NCI-H345 treated with DMSO at 0.1 percent for 48 hours (cell line): ENCODE data around the gene LYRM4.

Experiments used
- DNase-seq: peaks from one replicate; lab custom pipeline; 2025; ENCODE audit not compliant: unreplicated experiment; lab: John Stamatoyannopoulos, UW

LYRM4 gene

DNA sequence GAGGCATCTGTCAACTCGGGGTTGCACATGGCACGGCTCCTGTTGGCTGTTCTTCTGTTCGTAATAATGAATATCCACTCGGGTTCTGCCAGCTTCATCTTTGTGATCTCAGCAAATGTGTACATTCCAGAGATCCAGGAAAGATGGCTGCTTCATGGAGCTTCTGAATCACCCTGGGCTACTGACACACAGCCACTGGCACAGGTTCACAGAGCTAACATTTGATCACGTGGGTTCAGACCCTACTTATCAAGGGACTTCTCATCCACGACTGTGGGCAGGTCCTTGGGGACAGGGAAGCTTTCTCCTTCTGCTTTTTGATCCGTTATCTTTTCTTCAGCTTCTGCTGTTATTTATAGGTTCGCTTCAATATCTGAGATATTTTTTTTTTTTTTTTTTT lies 157.5 kb downstream of the LYRM4 start:
- DNase-seq = no peak

DNA sequence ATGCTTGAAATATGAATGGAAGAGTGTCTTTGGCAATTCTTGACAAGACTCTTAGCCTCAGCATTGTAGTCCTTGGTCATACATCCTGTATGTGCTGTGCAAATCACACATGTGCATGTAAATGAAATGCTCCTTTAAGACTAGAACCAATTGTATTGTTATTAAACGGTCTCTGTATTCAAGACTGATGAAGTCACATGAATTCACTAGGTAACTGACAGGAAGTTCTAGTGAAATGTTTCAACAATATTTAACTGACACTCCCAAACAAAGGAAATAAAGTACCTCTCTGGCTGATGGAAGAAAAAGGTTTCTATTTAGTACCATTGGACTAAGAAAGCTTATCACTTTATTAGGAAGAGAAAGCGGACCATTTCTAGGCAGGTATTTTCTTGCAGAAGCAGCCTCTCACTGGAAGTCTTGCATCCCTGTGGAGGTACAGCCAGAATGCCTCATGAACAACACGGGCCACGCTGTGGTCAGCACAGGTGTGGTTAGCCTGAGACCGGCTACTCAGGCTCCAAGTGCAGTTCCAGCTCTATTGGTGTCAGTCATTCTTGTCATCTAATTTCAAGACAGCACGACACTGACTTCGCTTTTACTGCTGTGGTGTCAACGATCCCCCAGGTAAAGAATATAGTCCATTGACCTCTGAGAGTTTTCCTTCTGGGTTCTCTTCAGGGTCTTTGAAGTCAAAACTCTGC lies 158.3 kb downstream of the LYRM4 start:
- no peak for DNase-seq

GRCh38 chr6:5100806-5101205 lies 159.9 kb downstream of the LYRM4 start:
- DNase-seq = no peak

DNA sequence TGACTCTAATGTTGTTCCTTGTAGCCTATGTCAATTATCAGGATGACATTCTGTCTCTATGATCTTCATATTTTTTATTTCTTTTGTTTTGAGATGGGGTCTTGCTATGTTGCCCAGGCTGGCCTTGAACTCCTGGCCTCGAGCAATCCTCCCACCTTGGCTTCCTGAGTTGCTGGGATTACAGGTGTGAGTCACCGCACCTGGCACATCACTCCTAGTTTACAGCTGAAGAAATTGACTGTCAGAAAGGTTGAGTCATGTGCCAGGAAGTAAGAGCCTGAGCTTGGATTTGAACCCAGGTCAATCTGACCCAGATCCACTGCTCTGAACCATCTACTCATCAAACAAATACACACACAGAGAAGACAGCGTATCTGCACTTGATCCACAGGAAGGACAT lies 161.2 kb downstream of the LYRM4 start:
- DNase-seq = no peak

DNA sequence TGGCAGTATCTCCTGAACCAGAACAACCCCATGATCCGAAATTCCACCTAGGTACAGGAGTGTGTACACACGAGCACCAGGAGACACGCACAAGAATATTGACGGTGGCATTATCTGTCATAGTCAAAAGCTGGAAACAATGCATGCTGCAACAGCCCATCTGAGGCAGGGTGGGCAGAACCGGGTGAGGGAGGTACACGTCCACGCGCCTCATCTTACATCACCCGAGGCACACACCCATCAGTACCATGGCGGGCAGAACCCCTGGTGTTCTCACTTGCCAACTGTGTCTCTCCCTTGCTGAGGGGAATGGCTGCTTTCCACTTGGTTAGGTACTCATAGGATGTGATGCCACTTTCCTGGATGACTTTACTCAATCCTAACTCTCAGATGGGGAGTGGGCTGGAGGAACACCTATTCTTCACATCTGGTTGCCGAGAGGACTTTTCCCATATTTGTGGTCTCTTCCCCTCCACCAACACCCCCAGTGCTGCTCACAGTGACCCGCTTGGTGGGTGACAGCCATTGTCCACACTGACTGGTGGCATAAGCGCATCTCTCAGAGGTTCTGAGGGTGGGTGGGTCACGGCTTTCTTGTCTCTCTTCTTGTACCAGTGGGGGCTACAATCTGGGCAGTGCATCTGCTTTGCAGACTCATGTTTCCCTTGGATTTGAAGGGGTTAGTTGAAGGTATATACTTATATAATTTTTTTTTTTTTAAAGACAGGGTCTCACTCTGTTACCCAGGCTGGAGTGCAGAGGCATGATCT lies 162.1 kb downstream of the LYRM4 start:
- DNase-seq = no peak

- DNase-seq = no peak
Measured at GRCh38 chr6:5096482-5096881, 164.3 kb downstream of the LYRM4 start.

- DNase-seq = no peak
Measured at GRCh38 chr6:5095236-5095635, 165.5 kb downstream of the LYRM4 start.

- no peak for DNase-seq
Measured at GRCh38 chr6:5094327-5094726, 166.4 kb downstream of the LYRM4 start.

- DNase-seq = no peak
Measured at GRCh38 chr6:5093231-5094015, 167.3 kb downstream of the LYRM4 start.

- DNase-seq = no peak
Measured at GRCh38 chr6:5091210-5092069, 169.3 kb downstream of the LYRM4 start.

DNA sequence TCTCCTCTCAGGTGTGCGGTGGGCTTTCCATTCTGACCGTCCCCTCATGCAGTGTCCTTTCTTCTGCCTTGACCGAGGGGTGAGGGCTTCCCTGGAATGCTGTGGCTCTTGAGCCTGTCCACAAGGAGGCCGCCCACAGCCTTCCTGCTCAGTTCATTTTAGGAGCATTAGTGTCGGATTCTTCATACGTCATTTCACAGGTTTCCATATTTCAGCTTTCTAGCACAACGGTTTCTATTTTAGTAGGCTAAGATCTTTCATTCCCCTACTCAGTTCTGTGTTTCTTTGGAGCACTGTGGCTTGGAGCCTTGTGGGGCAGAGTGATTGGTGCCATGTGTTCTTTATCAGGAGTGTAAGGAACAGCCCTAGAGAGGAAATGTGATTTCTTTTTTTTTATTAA lies 170.1 kb downstream of the LYRM4 start:
- no peak for DNase-seq

DNA sequence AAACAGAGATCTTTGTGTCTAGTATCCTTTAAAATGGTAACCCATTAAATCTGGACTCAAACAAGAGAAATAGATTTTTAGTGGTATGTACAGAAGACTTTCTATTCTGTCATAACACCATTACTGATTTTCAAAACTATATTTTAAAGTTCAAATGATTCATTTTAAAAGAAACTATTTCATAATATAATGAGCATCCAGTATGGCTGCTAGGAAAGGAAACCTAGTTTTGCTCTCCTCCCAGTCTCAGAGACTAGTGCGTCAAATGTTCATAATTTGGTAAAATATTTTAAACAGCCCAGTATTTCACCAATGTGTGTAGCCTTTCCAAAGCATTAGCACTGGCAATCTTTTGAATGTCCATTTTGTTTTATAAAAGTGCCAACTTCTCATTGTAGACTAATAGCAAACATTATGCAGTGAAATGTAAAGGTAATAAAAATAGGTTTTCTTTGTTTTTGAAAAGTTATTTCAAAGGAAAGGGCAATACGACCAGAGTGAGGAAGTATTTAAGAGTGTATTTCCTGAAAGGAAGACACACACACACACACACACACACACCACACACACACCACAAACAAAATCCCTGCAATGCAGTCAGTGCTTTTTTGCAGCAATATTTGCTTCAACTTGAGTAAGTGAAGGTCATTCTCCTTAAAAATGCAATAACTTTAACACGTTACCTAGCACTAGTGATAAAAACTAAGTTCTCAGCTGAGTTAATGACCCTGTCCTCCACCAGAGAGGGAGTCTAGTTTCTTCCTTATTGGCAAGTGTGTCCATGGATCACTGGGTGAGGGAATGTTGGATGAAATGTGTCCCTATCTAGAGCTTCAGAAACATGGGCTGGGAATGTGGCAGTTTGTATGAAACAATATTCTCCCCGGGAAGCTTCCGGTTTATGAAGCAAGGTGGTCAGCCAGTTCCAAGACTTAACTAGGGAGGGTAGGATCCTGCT lies 171.0 kb downstream of the LYRM4 start:
- no peak for DNase-seq

GRCh38 chr6:5088780-5089179 lies 172.0 kb downstream of the LYRM4 start:
- no peak for DNase-seq

DNA sequence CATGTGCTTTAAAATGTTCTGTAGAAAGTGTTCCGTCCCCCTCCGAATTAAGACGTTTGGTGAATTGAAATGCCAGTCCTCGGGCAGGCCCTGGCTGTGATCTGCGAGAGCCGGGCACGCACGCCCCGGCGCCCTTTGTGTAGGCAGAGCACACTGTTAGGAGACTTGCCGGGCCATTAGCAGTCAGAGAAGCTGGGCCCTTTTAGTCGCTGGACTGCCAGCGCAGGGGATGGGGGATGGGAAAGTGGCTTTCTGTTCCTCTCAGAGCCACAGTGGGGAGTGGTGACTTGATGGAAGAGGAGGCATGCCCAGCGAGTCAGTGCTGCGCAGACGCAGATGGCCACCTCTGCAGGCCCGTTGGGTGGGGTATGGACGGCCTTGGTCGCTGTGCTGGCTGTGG lies 173.4 kb downstream of the LYRM4 start:
- DNase-seq = no peak

DNA sequence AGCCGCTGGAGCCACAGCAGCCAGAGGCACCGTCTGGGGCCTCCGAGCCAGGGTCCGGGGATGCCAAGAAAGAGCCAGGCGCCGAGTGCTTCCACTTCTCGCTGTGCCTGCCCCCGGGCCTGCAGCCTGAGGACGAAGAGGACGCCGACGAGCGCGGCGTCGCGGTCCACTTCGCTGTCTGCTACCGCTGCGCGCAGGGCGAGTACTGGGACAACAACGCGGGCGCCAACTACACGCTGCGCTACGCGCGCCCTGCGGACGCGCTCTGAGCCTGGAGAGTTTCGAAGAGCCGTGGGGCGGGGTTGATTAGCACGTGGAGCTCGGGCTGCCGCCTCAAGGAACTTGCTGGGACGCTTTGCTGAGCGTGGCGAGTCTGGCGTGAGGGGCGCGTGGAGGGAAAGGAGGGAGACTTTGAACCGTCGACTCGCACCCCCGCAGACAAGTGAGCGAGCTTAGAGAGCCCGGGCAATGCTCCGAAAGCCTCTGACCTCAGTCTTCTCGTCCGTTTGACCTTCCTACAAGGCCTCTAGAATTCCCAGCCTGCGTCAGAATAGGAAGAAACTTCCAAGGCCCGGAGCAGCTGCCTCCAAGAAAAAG lies 174.4 kb downstream of the LYRM4 start:
- no peak for DNase-seq

GRCh38 chr6:5085648-5086293 lies 175.0 kb downstream of the LYRM4 start:
- no peak for DNase-seq

- no peak for DNase-seq
Measured at GRCh38 chr6:5084781-5085647, 175.7 kb downstream of the LYRM4 start, which contains the start of gene PPP1R3G. TSS of gene PPP1R3G (plus strand) at chr6:5085341. CDS start at chr6:5085486, 145 bp downstream.

GRCh38 chr6:5084360-5084780 lies 176.4 kb downstream of the LYRM4 start:
- no peak for DNase-seq
